GM23338 (cell line): ENCODE results near the gene KLK2. TPM values are rescaled to one million over a fixed set of nuclear protein-coding genes. Genes with fewer than 3 reads are reported as not detected.
A peak's percentile ranks its signal among the peaks of the same experiment; 100 is the strongest.

Experiments
- ATAC-seq: fragments of 200-7000 bp; cut with Tn5 transposase; 3 replicates; pipeline ENCODE4 v1.9.1; 2020
- DNase-seq: peaks from one replicate; pipeline ENCODE4 v3.0.0-alpha.2; 2015; ENCODE audit warnings: low spot score
- H2AFZ ChIP-seq: fragments of 200-600 bp; sonication (generic); 2 replicates; pipeline ENCODE4 v1.8.0; 2016; ENCODE audit warnings: antibody characterized with exemption, mild to moderate bottlenecking, moderate library complexity
- H3F3A ChIP-seq: fragments of 200-600 bp; sonication (generic); replicated peaks from 2 replicates; pipeline ENCODE4 v1.8.0; 2017; ENCODE audit warnings: antibody characterized with exemption, mixed run types, low read depth
- H3K27ac ChIP-seq: fragments of 200-600 bp; sonication (generic); 2 replicates; pipeline ENCODE4 v1.6.1; 2016; ENCODE audit warnings: low read depth
- H3K27me3 ChIP-seq: fragments of 200-600 bp; sonication (generic); 2 replicates; pipeline ENCODE4 v1.8.0; 2016; ENCODE audit warnings: mild to moderate bottlenecking, mixed run types, moderate library complexity; ENCODE audit not compliant: insufficient read depth
- H3K36me3 ChIP-seq: fragments of 200-600 bp; sonication (generic); 2 replicates; pipeline ENCODE4 v1.8.0; 2016; ENCODE audit warnings: mild to moderate bottlenecking; ENCODE audit not compliant: insufficient read depth
- H3K4me1 ChIP-seq: fragments of 200-600 bp; sonication (generic); 2 replicates; pipeline ENCODE4 v1.8.0; 2016; ENCODE audit warnings: mild to moderate bottlenecking, moderate library complexity; ENCODE audit not compliant: insufficient read depth
- H3K4me2 ChIP-seq: fragments of 200-600 bp; sonication (generic); 2 replicates; pipeline ENCODE4 v1.7.1; 2017; ENCODE audit warnings: mixed run types
- H3K4me3 ChIP-seq: fragments of 200-600 bp; sonication (generic); 2 replicates; pipeline ENCODE4 v1.6.1; 2016; ENCODE audit warnings: mixed run types
- H3K79me2 ChIP-seq: fragments of 200-600 bp; sonication (generic); replicated peaks from 2 replicates; pipeline ENCODE4 v1.8.0; 2017; ENCODE audit warnings: mild to moderate bottlenecking; ENCODE audit not compliant: insufficient read depth
- H3K9me2 ChIP-seq: fragments of 200-600 bp; sonication (generic); 2 replicates; pipeline ENCODE4 v1.8.0; 2017; ENCODE audit not compliant: insufficient read depth
- H4K20me1 ChIP-seq: fragments of 200-600 bp; sonication (generic); replicated peaks from 2 replicates; pipeline ENCODE4 v1.8.0; 2017; ENCODE audit warnings: mild to moderate bottlenecking; ENCODE audit not compliant: insufficient read depth
- H3K27ac Mint-ChIP-seq: 2 replicates; pipeline ENCODE4 v1.8.0; 2020; ENCODE audit warnings: inconsistent platforms, mild to moderate bottlenecking, moderate library complexity, mixed read lengths
- H3K27me3 Mint-ChIP-seq: 3 replicates; pipeline ENCODE4 v1.8.0; 2022; ENCODE audit warnings: low read depth, mild to moderate bottlenecking, moderate library complexity, mixed read lengths, inconsistent platforms; ENCODE audit not compliant: insufficient read depth, poor library complexity
- H3K36me3 Mint-ChIP-seq: 3 replicates; pipeline ENCODE4 v1.8.0; 2021; ENCODE audit warnings: low read depth, mild to moderate bottlenecking, inconsistent platforms, moderate library complexity, mixed read lengths
- H3K4me1 Mint-ChIP-seq: 3 replicates; pipeline ENCODE4 v1.8.0; 2020; ENCODE audit warnings: mild to moderate bottlenecking, inconsistent platforms, mixed read lengths
- H3K4me3 Mint-ChIP-seq: 3 replicates; pipeline ENCODE4 v1.8.0; 2021; ENCODE audit warnings: moderate library complexity, mild to moderate bottlenecking, inconsistent platforms, mixed read lengths
- H3K9me3 Mint-ChIP-seq: 3 replicates; pipeline ENCODE4 v1.8.0; 2020; ENCODE audit warnings: moderate library complexity, mild to moderate bottlenecking, inconsistent platforms, mixed read lengths
- CREB1 ChIP-seq: fragments of 250-450 bp; sonication (Bioruptor Pico); IDR thresholded peaks from 2 replicates; pipeline ENCODE4 v1.5.0; 2020; ENCODE audit warnings: low read depth, mild to moderate bottlenecking, moderate library complexity
- CTCF ChIP-seq, 2 experiments: fragments of 200-600 bp in 1 of 2; sonication (generic) in 1 of 2; conservative IDR thresholded peaks; 2 replicates each; pipeline versions ENCODE4 v1.5.1 to v1.6.1; 2016 to 2017; ENCODE audit warnings: antibody characterized with exemption in 2 of 2, low read depth in 2 of 2, mild to moderate bottlenecking in 2 of 2, moderate library complexity in 1 of 2
- ETS1 ChIP-seq: IDR thresholded peaks from 2 replicates; pipeline ENCODE4 v1.6.1; 2016; ENCODE audit warnings: antibody characterized with exemption
- EZH2 ChIP-seq: fragments of 200-600 bp; sonication (generic); IDR thresholded peaks from one replicate; pipeline ENCODE4 v1.8.0; 2017; ENCODE audit warnings: antibody characterized with exemption, mild to moderate bottlenecking, low read depth; ENCODE audit not compliant: unreplicated experiment
- EZH2phosphoT487 ChIP-seq: fragments of 200-600 bp; sonication (generic); IDR thresholded peaks from one replicate; pipeline ENCODE4 v1.8.1; 2018; ENCODE audit warnings: antibody characterized with exemption; ENCODE audit not compliant: unreplicated experiment
- JUNB ChIP-seq: IDR thresholded peaks from one replicate; pipeline ENCODE4 v1.6.1; 2016; ENCODE audit warnings: antibody characterized with exemption; ENCODE audit not compliant: unreplicated experiment
- NANOG ChIP-seq: IDR thresholded peaks from 2 replicates; pipeline ENCODE4 v1.6.1; 2016; ENCODE audit warnings: antibody characterized with exemption, borderline replicate concordance
- POLR2AphosphoS5 ChIP-seq: IDR thresholded peaks from 2 replicates; pipeline ENCODE4 v1.6.1; 2016; ENCODE audit warnings: antibody characterized with exemption, low read depth
- REST ChIP-seq: IDR thresholded peaks from one replicate; pipeline ENCODE4 v1.6.1; 2018; ENCODE audit warnings: antibody characterized with exemption; ENCODE audit not compliant: unreplicated experiment
- STAT1 ChIP-seq: IDR thresholded peaks from one replicate; pipeline ENCODE4 v1.6.1; 2016; ENCODE audit warnings: antibody characterized with exemption; ENCODE audit not compliant: unreplicated experiment
- ZNF114 ChIP-seq: fragments of 250-450 bp; sonication (Bioruptor Pico); IDR thresholded peaks from 2 replicates; pipeline ENCODE4 v1.5.0; 2020; ENCODE audit warnings: mild to moderate bottlenecking, moderate library complexity
- ZNF331 ChIP-seq: fragments of 250-450 bp; sonication (Bioruptor Pico); IDR thresholded peaks from 2 replicates; pipeline ENCODE4 v1.5.0; 2020; ENCODE audit warnings: low read depth, mild to moderate bottlenecking, moderate library complexity
- ZNF462 ChIP-seq: fragments of 250-450 bp; sonication (Bioruptor Pico); IDR thresholded peaks from 2 replicates; pipeline ENCODE4 v1.5.0; 2020; ENCODE audit warnings: mild to moderate bottlenecking, moderate library complexity
- polyA plus RNA-seq: library from polyadenylated mRNA; unstranded; fragments of >200 nt; fragmentation: Nextera tagmentation; extraction: Ambion mirVana; gene quantifications from 2 replicates; pipeline ENCODE4 v1.2.1, GENCODE V29; 2016
- total RNA-seq: library from RNA; depleted of rRNA; stranded (reverse); fragments of >200 nt; shearing (Covaris generic); gene quantifications from 2 replicates; pipeline ENCODE4 v1.2.3, GENCODE V29; 2014

Gene KLK2
- total and polyA plus RNA-seq, 2 experiments from 2014 or later: 0.18 to 0.69 TPM

- H3K27me3 Mint-ChIP-seq: peaks cover 3% of the 10 kb centered on the region
These were observed 28.8 kb upstream of the KLK2 start for GRCh38 chr19:50844296-50844935.

More at GRCh38 chr19:50844296-50844935, 28.8 kb upstream of the KLK2 start:
- Histone ChIP-seq H3K9me2 (no peaks in the 10 kb centered on the region), H3K4me2 (peak overlapping the region; percentile 32; the same call in 1 of the 2 replicates), H4K20me1 (no peaks in the 10 kb centered on the region), H3K79me2 (no peaks in the 10 kb centered on the region), H3K27ac (no peak overlapping the region), H2AFZ (no peak overlapping the region), H3K27me3 (peaks cover 8% of the 10 kb centered on the region; the same call in 1 of the 2 replicates), H3K4me1 (no peaks in the 10 kb centered on the region), H3K36me3 (no peaks in the 10 kb centered on the region), H3K4me3 (no peak overlapping the region), H3F3A (no peaks in the 10 kb centered on the region)
- TF ChIP-seq ETS1: no peak
- TF ChIP-seq STAT1: no peak
- TF ChIP-seq CTCF (conservative IDR thresholded peaks at IDR 0.05; ENCODE audit: low read depth in 2 of 2): no peak
- TF ChIP-seq ZNF114: no peak
- no peak for TF ChIP-seq JUNB
- no peak for TF ChIP-seq EZH2
- no peak for TF ChIP-seq ZNF331
- no peak for TF ChIP-seq EZH2phosphoT487
- TF ChIP-seq CREB1 (CRISPR knock-in tag): no peak
- TF ChIP-seq REST: no peak
- no peak for TF ChIP-seq NANOG
- TF ChIP-seq ZNF462 (CRISPR knock-in tag): no peak
- no peak for TF ChIP-seq POLR2AphosphoS5
- no peak for ATAC-seq
- no peak for DNase-seq
- no peaks in the 10 kb centered on the region for H3K4me1 Mint-ChIP-seq
- no peak overlapping the region for H3K27ac Mint-ChIP-seq
- peaks cover 69% of the 10 kb centered on the region for H3K9me3 Mint-ChIP-seq
- no peak overlapping the region for H3K4me3 Mint-ChIP-seq
- peaks cover 13% of the 10 kb centered on the region; the same call in 2 of the 3 replicates for H3K36me3 Mint-ChIP-seq
